ENCODE data around the gene CORO2A.
A peak's percentile ranks its signal among the peaks of the same experiment; 100 is the strongest.

Gene CORO2A

GRCh38 chr9:98192503-98193335 is at the start of gene CORO2A:
CORO2A (minus strand) TSS chr9:98192637; CDS start chr9:98157660, 34,977 bp downstream.
- peak; percentile 80 for DNase-seq

- DNase-seq, result no peak
Measured at GRCh38 chr9:98241357-98242300, 49.2 kb upstream of the CORO2A start.

GRCh38 chr9:98240475-98240874 is 48.0 kb upstream of the CORO2A start:
- no peak for DNase-seq

GRCh38 chr9:98236901-98237487 is 44.6 kb upstream of the CORO2A start:
- DNase-seq, result no peak

GRCh38 chr9:98235126-98235525 is 42.7 kb upstream of the CORO2A start:
- no peak for DNase-seq

GRCh38 chr9:98234245-98234825 is 41.9 kb upstream of the CORO2A start:
- DNase-seq, result no peak

- no peak for DNase-seq
Measured at GRCh38 chr9:98232926-98233325, 40.5 kb upstream of the CORO2A start.

GRCh38 chr9:98231770-98232478 is 39.5 kb upstream of the CORO2A start:
- DNase-seq, result no peak

- no peak for DNase-seq
Measured at GRCh38 chr9:98230789-98231188, 38.4 kb upstream of the CORO2A start.

GRCh38 chr9:98230304-98230703 is 37.9 kb upstream of the CORO2A start:
- DNase-seq, result no peak

GRCh38 chr9:98229620-98230019 is 37.2 kb upstream of the CORO2A start:
- no peak for DNase-seq

GRCh38 chr9:98229090-98229395 is 36.6 kb upstream of the CORO2A start:
- no peak for DNase-seq

GRCh38 chr9:98228392-98229089 is 36.1 kb upstream of the CORO2A start:
- DNase-seq, result no peak

- DNase-seq, result no peak
Measured at GRCh38 chr9:98227883-98228282, 35.4 kb upstream of the CORO2A start.

- DNase-seq, result no peak
Measured at GRCh38 chr9:98226957-98227356, 34.5 kb upstream of the CORO2A start.

GRCh38 chr9:98226516-98226915 is 34.1 kb upstream of the CORO2A start:
- no peak for DNase-seq

- DNase-seq, result no peak
Measured at GRCh38 chr9:98225015-98225442, 32.6 kb upstream of the CORO2A start.

- DNase-seq, result no peak
Measured at GRCh38 chr9:98222885-98223691, 30.7 kb upstream of the CORO2A start.

GRCh38 chr9:98220911-98221310 is 28.5 kb upstream of the CORO2A start:
- no peak for DNase-seq

GRCh38 chr9:98219794-98220370 is 27.4 kb upstream of the CORO2A start:
- no peak for DNase-seq

- DNase-seq, result peak; percentile 57
Measured at GRCh38 chr9:98219364-98219716, 26.9 kb upstream of the CORO2A start.
